DMS 273 treated with DMSO at 0.1 percent for 48 hours (cell line): ENCODE measurements around the gene CEL.
"Not testable (repeated sequence)": the region's sequence is repeated elsewhere in the genome, so short reads cannot be mapped to it uniquely, and the experiment has no call there.

Experiments used
- DNase-seq: peaks from one replicate; lab custom pipeline; 2025; lab: John Stamatoyannopoulos, UW

Gene CEL

GRCh38 chr9:133061764-133062145 lies at the start of gene CEL:
CEL (plus strand) TSS chr9:133061981; CDS start chr9:133062003, 22 bp downstream.
- DNase-seq, result not testable (repeated sequence)

GRCh38 chr9:133014696-133015095 lies 47.1 kb upstream of the CEL start:
- no peak for DNase-seq

DNA sequence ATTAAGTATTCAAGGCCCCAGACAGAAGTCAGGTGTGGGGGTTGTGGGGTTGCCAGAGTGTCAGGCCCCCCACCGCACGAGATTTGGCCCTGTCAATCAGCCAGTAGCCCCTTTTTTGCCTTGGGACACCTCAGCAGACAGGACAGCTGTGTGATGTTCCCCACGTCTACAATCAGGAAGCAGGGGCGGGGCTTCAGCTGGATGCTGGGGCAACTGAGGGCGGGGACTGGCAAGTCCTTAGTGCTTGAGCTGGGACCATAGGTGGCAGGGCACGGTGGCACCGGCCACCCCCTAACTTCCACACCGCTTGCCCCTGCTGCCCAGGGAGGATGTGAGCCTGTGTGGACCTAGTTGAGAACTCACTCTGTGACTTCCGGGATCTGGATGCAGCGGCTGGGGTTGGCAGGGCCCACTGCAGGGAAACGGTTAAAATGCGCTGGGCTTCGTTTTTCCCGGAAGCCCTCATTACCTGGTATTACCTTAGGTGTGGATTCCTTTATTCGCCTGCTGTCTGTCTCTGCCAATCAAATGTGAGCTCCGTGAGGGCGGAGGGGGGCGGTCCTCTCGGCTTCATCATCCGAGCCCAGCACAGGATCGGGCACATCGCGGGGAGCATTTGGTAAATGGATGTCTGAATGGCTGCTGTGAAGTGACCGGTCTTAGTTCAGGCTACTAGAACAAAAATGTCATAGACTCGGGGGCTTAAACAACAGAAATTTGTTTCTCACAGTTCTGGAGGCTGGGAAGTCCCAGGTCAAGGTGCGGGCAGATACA lies 38.5 kb upstream of the CEL start:
- DNase-seq, result no peak

DNA sequence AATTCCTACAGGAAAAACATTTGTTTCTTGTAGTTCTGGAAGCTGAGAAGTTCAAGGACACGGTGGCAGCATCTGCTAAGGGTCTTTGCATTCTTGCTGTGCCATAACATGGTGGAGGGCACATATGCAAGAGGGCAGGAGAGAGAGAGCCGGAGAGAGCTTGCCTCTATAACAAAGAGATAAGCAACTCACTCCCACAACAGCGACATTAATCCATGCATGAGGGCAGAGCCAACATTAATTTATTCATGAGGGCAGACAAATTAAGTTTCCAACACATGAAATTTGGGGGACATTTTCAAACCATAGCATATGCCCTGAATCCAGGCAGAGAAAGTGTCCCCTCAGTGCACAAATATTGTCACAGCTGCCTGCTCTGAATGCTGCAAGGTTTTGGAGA lies 35.4 kb upstream of the CEL start:
- no peak for DNase-seq

DNA sequence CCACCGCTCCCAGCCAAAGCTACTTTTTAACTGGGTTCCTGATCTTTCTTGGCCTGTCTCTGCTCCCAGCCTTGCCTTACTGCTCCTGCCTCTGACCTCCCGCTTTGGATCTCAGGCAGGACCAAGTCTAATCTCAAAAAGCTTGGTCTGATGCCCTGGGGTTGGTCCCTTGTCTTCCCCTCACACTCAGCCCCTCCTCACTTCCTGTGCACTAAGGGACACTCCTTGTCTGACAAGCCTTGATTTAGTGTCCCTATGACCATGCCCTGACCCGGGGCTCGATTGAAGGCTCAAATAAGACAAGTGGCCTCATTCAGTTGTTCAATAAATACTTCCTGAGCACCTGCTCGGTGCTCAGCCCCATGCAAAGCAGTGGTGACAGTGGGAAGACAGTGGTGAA lies 34.6 kb upstream of the CEL start:
- DNase-seq, result no peak

GRCh38 chr9:133028221-133028620 lies 33.6 kb upstream of the CEL start:
- no peak for DNase-seq

- no peak for DNase-seq
Measured at GRCh38 chr9:133029994-133030316, 31.8 kb upstream of the CEL start.

DNA sequence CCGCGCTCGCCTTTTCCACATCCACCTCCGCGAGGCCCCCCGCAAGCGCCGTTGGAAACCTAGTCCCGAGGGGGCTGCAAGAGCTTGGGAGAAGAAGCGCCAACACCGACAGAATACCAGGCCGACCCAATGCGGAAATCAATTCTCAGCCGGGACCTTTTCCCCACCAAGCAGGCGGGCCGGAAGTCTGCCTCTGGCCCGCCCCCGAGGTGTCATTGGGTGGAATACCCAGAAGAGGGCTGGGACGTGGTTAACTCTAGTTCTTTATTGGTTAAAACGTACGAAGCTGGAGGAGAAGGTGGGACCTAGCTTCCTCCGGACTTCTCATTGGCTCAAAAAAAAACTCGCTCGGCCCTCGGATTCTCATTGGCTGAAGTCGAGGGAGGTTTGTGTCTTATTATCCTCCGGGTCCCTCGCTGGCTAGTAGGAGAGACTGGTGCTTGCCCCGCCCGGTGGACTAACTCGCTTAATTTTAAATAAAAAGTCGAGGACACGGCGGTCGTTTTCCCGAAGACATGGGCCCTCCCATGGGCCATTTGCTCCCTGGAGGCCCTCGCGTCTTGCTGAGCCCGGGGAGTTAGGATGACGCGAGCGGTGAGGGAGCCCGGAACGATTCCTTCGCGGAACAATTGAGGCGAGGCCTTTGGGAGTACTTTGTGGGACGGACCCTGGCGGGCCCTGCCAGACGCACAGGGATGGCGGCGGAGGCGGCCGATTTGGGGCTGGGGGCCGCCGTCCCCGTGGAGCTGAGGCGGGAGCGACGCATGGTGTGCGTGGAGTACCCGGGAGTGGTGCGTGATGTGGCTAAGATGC lies 31.3 kb upstream of the CEL start, which contains the start of gene GTF3C5:
TSS of gene GTF3C5 (plus strand) at position 681 of the 813 bp plus-strand sequence. CDS start at position 696, 15 bp downstream.
- DNase-seq, result peak; percentile 98

DNA sequence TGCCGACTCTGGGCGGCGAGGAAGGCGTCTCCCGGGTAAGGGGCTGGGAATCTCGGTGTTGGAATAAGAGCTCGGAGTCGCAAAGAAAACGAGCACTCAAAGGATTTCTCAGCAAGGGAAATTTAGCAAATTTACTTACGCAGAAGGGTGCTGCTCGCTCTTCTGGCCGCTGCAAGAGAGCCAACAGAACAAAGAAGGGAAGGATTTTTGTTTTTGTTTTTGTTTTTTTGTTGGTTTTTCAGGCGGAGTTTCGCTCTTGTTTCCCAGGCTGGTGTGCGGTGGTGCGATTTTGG lies 30.7 kb upstream of the CEL start:
- DNase-seq, result no peak

DNA sequence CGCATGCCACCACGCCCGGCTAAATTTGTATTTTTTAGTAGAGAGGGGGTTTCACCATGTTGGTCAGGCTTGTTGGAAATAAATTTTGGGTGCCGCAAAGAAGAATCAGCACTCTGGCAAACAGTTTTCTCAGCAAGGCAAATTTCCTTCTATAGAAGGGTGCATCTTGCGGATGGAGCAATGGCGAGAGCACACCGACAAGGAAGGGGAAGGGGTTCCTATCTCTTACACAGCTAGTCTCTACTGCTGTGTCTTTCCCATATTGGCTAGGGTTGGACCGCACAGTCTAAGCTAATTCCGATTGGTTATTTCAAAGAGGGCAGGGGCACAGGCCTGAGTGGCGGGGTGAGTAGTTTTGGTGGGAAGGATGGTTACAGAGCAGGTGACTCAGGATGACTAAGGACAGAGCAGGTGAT lies 30.3 kb upstream of the CEL start:
- no peak for DNase-seq

- no peak for DNase-seq
Measured at GRCh38 chr9:133032171-133032570, 29.6 kb upstream of the CEL start.

DNA sequence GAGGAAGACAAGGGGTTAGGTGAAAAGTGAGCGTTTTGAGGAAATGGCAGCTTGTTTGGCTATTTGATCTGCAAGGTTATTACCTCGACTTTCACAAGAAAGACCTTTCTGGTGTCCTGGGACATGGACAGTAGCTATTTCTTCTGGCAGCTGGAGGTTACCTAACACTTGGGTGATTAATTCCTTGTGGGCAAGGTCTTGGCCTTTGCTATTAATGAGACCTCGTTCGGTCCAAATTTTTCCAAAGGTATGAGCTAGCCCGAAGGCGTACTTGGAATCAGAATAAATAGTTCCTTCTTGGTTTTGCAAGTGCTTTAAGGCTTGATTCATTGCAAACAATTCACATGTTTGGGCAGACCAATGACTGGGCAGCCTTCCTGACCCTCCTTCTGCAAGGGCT lies 26.1 kb upstream of the CEL start:
- no peak for DNase-seq

- no peak for DNase-seq
Measured at GRCh38 chr9:133037775-133038515, 23.8 kb upstream of the CEL start.

GRCh38 chr9:133040892-133041479 lies 20.8 kb upstream of the CEL start:
- DNase-seq, result not testable (repeated sequence)

- no peak for DNase-seq
Measured at GRCh38 chr9:133041958-133042357, 19.8 kb upstream of the CEL start.

DNA sequence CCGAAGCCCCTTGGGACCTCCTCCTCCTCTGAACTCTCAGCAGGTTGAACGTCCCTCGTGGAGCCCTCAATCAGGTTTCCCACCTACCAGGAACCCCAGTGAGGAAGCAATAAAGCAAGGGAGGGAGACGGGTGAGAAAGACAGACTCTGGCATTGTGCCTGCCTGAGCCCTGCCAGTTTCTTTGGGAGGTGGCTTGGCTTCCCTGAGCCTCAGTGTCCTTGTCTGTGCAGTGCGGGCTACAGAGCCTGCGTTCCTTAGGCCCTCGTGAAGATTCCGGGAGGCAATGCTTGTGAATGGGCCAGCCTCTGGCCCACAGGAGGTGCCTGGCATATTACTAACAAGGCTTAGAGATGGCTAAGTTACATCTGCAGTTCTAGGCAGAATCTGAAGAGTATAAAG lies 19.1 kb upstream of the CEL start:
- DNase-seq, result no peak

DNA sequence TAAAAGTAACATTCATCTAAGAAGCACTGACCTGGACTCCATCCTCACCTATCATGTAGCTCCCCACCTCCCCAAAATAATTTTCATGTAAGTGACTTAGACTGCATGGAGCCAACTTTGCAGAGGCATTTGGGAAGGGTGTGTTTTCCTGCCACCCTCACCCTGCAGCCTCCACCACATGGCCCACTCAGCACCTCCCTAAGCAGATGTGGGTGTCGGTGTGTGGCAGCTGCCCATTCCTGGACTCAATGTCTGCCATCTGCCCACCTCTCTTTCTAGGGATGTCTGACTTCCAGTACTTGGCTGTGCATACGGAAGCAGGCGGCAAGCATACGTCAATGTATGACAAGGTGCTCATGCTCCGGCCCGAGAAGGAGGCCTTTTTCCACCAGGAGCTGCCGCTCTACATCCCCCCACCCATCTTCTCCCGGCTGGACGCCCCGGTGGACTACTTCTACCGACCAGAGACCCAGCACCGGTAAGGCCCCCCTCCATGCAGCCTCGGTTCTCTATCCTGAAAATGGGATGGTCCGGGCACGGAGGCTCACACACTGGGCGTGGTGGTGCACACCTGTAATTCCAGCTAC lies 18.2 kb upstream of the CEL start:
- no peak for DNase-seq

- no peak for DNase-seq
Measured at GRCh38 chr9:133044125-133044524, 17.7 kb upstream of the CEL start.

GRCh38 chr9:133044661-133045060 lies 17.1 kb upstream of the CEL start:
- DNase-seq, result no peak

- DNase-seq, result no peak
Measured at GRCh38 chr9:133045132-133045531, 16.6 kb upstream of the CEL start.

GRCh38 chr9:133046196-133046899 lies 15.4 kb upstream of the CEL start:
- no peak for DNase-seq

DNA sequence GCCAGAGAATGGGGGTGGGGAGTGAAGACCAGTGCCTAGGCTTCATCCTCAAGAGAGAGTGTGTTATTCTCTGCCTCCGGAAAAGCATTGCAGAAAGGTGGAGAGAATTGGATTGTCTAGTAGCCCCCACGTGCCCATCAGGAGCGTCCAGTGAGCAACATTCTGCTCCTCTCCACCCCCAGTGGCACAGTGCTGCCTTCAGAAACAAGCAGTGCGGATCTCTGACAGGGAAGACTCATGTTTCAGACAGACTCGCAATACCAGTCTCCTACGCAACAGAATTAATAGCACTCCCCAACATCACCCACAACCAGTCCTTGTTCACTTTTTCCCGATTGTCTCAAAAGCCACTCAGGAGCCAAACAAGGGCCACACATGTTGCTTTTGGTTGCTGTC lies 14.9 kb upstream of the CEL start:
- no peak for DNase-seq
